ENCODE results near the gene FOLR2. TPM values are rescaled to one million over a fixed set of nuclear protein-coding genes. Genes with fewer than 3 reads are reported as not detected.
A peak's percentile ranks its signal among the peaks of the same experiment; 100 is the strongest.

FOLR2 gene
- total and polyA plus RNA-seq, 2 donors (not counting 1 experiment from before 2014, with no cell fraction given) = 1.5 to 4.7 TPM

DNA sequence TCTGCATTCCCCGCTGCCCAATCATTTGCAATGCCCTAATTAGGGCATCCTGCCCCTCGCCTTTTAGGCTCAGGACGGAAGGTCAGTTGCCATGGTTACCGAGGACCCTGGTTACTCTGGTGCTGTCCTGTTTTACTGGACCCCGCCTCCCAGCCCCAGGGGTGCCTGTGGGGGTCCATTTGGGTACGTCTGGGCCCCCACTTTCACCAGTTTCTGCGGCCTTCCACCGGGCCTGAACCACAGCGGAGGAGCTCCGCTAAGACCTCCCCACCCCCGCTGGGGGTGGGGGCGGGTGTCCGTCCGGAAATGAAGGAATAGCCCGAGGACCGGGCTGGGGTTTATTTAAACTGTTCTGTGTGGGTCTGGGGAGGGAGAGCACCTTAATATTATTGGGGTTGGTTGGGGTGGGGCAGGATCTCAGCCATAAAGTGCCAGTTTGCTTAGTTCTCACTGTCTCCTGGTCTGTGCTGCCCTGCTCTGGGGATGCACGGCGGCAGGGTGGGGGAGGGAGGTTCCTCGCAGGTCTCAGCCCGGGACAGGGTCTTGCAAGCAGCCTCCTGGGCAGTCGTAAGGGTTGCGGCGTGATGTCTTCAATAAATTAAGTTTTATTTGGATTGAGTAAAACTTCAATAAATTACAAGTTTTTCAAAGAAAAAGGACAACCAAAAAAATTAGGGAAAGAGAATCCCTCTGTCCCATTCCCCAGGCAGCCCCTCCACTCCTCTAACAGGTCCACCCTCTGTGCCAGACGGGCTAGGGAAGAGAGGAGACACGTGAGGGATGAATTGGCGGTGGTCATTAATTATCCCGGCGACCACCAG lies 22.1 kb downstream of the FOLR2 start:
- H3K79me2 ChIP-seq (ENCODE audit: control insufficient read depth, insufficient read depth, low read length) = no peaks in the 10 kb centered on the region
- peak overlapping the region; percentile 77 for H3K4me3 Mint-ChIP-seq
- H3K27me3 ChIP-seq (replicated peaks in 1 of 4; ENCODE audit: control extremely low read depth in 1 of 4, control insufficient read depth in 3 of 4, insufficient read depth in 4 of 4, low read length in 3 of 4) = peaks cover 0 to 41% (median 24%) of the 10 kb centered on the region in 4 experiments
- no peaks in the 10 kb centered on the region for H3K9me3 Mint-ChIP-seq (ENCODE audit: insufficient read depth)
- TF ChIP-seq CTCF (IDR thresholded peaks at IDR 0.05) (no peak), EZH2 (IDR thresholded peaks at IDR 0.05; ENCODE audit: borderline replicate concordance, insufficient read depth, low read depth, low read length, poor library complexity, severe bottlenecking) (no peak)
- H3K4me3 ChIP-seq (ENCODE audit: control extremely low read depth in 1 of 5, extremely low read depth in 1 of 5, insufficient read depth in 1 of 5, low read depth in 2 of 5, low read length in 4 of 5) = no peak overlapping the region
- DNase-seq (no peak), ATAC-seq (ENCODE audit: low read depth) (no peak)
- ChIA-PET CTCF (interaction anchor here (0.7 to 1.7 kb wide), 14 partner anchors 10 to 217 kb away, joined by 3 to 10 read pairs (median 4); no protein-coding TSS in a partner anchor), POLR2A (interaction anchor here (1.4 kb wide), 1 partner anchor 15 kb away, joined by 5 read pairs; no protein-coding TSS in a partner anchor)
- H3K4me2 ChIP-seq (replicated peaks; ENCODE audit: low read depth, low read length, poor library complexity, severe bottlenecking) = peak overlapping the region; percentile 74
- peaks cover 7% of the 10 kb centered on the region for H4K20me1 ChIP-seq (ENCODE audit: control insufficient read depth, insufficient read depth, low read length, poor library complexity, severe bottlenecking)
- H3K27me3 Mint-ChIP-seq = peaks cover 36% of the 10 kb centered on the region
- intact Hi-C loops (cut with micrococcal nuclease) = loop anchor here (1.0 kb wide), 2 partner anchors 13 to 55 kb away; no protein-coding TSS in a partner anchor
- H3K9me3 ChIP-seq (ENCODE audit: control extremely low read depth in 1 of 3, control insufficient read depth in 2 of 3, insufficient read depth in 1 of 3, low read length in 2 of 3) = peaks cover 0 to 13% (median 0%) of the 10 kb centered on the region in 3 donors
- no peak overlapping the region for H3K27ac ChIP-seq (ENCODE audit: low read length in 2 of 2)
- H3K36me3 ChIP-seq (replicated peaks in 1 of 2; ENCODE audit: control extremely low read depth in 1 of 2, control insufficient read depth in 1 of 2, extremely low read depth in 1 of 2, insufficient read depth in 2 of 2, low read length in 1 of 2) = peaks cover 0 to 44% of the 10 kb centered on the region in 2 experiments
- WGBS (ENCODE audit: insufficient coverage) = 75% methylated on average over 10 of the region's 28 CpGs
- no peak overlapping the region for H3K27ac Mint-ChIP-seq
- H3K9ac ChIP-seq (ENCODE audit: low read length) = no peak overlapping the region
- H3K4me1 Mint-ChIP-seq = peaks cover 36% of the 10 kb centered on the region
- no peak overlapping the region for H2AFZ ChIP-seq (ENCODE audit: insufficient read depth, low read depth, low read length, poor library complexity, severe bottlenecking)
- peaks cover 30 to 40% of the 10 kb centered on the region in 2 donors for H3K4me1 ChIP-seq (ENCODE audit: control insufficient read depth in 2 of 2, insufficient read depth in 2 of 2, low read length in 2 of 2)
